IPS DF 6.9 (cell line): ENCODE data around the gene SMARCA1.

Source experiments
- DNase-seq: peaks from one replicate; pipeline ENCODE4 v3.0.0-alpha.2; 2013; ENCODE audit warnings: low read depth, low spot score
- H3K27ac ChIP-seq: one replicate; pipeline ENCODE4 v1.5.1; 2013; ENCODE audit warnings: low read length, control low read depth
- H3K27me3 ChIP-seq: 2 replicates; pipeline ENCODE4 v1.6.1; 2013; ENCODE audit warnings: mild to moderate bottlenecking, low read length; ENCODE audit not compliant: control insufficient read depth, insufficient read depth
- H3K36me3 ChIP-seq: 2 replicates; pipeline ENCODE4 v1.6.1; 2013; ENCODE audit warnings: low read length; ENCODE audit not compliant: control insufficient read depth, insufficient read depth
- H3K4me1 ChIP-seq: 2 replicates; pipeline ENCODE4 v1.6.1; 2013; ENCODE audit warnings: low read length; ENCODE audit not compliant: control insufficient read depth, insufficient read depth
- H3K4me3 ChIP-seq: 2 replicates; pipeline ENCODE4 v1.5.1; 2013; ENCODE audit warnings: mild to moderate bottlenecking, low read length
- H3K9me3 ChIP-seq: 2 replicates; pipeline ENCODE4 v1.6.1; 2013; ENCODE audit warnings: low read length, inconsistent platforms; ENCODE audit not compliant: control insufficient read depth, insufficient read depth
- WGBS: extraction: QIAGEN DNeasy Blood & Tissue Kit; methylation state at CpG from one replicate; pipeline ENCODE4 v1.1.7; 2013; ENCODE audit warnings: mixed read lengths, missing lambda C conversion rate; ENCODE audit not compliant: insufficient read length, insufficient coverage; 5-methylcytosine and 5-hydroxymethylcytosine counted together

The SMARCA1 gene

DNA sequence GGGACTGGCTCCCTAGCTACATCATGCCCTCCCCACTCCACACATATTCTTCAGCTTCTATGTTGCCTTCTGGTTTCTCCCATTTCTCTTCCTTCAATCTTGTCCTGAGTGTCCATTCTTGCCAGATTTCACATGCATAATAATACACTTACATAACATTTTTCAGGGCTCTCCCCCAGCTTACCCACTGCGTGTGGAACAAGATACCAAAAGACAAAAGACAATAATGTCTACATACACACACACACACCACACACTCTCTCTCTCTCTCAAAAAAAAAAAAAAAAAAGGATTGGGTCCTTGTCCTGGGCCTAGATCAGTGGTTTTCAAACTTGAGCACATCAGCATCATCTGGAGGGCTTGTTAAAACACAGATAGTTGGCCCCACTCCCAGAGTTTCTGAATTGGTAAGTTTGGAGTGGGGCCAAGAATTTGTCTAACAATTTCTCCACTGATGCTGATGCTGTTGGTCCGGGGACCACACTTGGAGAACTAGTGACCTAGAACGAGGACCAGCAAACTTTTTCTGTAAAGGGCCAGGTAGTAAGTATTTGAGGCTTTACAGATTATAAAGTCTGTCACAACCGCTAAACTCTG is 6.5 kb upstream of the SMARCA1 start:
- Histone ChIP-seq H3K9me3 (no peaks in the 10 kb centered on the region), H3K27me3 (no peaks in the 10 kb centered on the region), H3K4me1 (no peaks in the 10 kb centered on the region), H3K36me3 (no peaks in the 10 kb centered on the region), H3K4me3 (no peak overlapping the region), H3K27ac (no peak overlapping the region)
- no CpG with 5 or more reads among the region's 4 CpGs for WGBS
- no peak for DNase-seq

DNA sequence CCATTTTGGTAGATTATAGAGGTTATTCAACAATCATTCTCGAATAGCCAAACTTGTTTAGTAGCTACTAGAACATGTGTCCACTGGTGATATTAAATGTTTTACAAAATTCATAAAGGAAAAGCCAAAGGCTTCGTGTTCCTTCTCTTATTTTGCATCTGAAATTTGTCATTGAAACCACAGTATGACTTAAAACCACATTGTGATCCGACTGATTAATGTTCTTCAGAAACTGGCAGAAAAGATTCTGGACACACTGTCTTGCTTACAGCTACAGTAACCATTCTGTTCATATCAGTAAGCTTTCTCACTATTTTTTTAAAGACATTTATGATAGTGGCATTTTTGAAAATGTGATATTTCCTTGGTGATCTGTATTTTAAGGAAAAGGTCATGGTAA is 2.6 kb upstream of the SMARCA1 start:
- DNase-seq = no peak
- no peaks in the 10 kb centered on the region for H3K9me3 ChIP-seq
- H3K36me3 ChIP-seq = no peaks in the 10 kb centered on the region
- no CpG with 5 or more reads among the region's 3 CpGs for WGBS
- no peaks in the 10 kb centered on the region for H3K4me1 ChIP-seq
- H3K27me3 ChIP-seq = no peaks in the 10 kb centered on the region
- no peak overlapping the region for H3K4me3 ChIP-seq
- H3K27ac ChIP-seq = no peak overlapping the region

DNA sequence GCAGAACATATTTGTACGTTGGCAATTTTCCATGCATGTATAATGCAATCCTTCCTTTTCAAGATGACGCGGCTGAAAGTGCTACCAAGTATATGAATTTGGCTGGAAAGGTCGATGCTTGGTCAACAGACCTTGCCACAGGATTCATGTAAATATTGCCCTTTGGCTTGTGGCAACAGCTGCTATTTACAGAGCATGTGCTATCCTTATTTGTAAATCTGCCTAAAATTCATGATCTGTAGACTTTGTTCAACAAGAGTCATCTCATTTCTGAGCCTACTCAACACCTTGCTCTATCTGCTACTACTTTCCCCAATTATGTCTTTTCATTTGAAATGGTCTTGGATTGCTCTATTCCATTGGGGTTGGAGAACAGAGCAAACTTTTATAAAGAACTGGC is 1.9 kb upstream of the SMARCA1 start:
- Histone ChIP-seq H3K27ac (no peak overlapping the region), H3K4me3 (no peak overlapping the region), H3K27me3 (no peaks in the 10 kb centered on the region), H3K4me1 (no peaks in the 10 kb centered on the region), H3K9me3 (no peaks in the 10 kb centered on the region), H3K36me3 (no peaks in the 10 kb centered on the region)
- WGBS = no CpG with 5 or more reads among the region's 4 CpGs
- DNase-seq = no peak

DNA sequence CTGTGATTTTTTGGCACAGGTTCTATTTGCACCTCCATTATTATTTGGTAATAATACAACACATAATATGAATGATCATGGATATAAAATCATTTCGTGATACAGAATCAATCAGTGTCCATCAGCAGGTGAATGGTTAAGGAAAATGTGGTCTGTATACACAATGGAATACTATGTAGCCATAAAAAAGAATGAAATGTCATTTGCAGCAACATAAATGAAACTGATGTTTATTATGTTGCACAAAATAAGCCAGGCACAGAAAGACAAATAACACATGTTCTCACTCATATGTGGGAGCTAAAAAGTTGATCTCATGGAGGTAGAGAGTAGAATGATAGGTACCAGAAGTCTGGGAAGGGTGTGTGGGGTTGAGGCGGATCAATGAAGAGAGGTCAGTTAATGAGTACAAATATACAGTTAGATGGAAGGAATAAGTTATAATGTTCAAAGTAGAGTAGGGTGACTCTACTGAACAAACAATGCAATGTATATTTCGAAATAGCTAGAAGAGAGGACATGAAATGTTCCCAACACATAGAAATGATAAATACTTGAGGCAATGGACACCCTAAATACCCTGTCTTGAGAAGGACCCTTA is 1.1 kb upstream of the SMARCA1 start:
- H3K27me3 ChIP-seq = no peaks in the 10 kb centered on the region
- no peak for DNase-seq
- no peaks in the 10 kb centered on the region for H3K36me3 ChIP-seq
- H3K9me3 ChIP-seq = no peaks in the 10 kb centered on the region
- H3K27ac ChIP-seq = no peak overlapping the region
- no CpG with 5 or more reads among the region's 3 CpGs for WGBS
- no peak overlapping the region for H3K4me3 ChIP-seq
- H3K4me1 ChIP-seq = no peaks in the 10 kb centered on the region

DNA sequence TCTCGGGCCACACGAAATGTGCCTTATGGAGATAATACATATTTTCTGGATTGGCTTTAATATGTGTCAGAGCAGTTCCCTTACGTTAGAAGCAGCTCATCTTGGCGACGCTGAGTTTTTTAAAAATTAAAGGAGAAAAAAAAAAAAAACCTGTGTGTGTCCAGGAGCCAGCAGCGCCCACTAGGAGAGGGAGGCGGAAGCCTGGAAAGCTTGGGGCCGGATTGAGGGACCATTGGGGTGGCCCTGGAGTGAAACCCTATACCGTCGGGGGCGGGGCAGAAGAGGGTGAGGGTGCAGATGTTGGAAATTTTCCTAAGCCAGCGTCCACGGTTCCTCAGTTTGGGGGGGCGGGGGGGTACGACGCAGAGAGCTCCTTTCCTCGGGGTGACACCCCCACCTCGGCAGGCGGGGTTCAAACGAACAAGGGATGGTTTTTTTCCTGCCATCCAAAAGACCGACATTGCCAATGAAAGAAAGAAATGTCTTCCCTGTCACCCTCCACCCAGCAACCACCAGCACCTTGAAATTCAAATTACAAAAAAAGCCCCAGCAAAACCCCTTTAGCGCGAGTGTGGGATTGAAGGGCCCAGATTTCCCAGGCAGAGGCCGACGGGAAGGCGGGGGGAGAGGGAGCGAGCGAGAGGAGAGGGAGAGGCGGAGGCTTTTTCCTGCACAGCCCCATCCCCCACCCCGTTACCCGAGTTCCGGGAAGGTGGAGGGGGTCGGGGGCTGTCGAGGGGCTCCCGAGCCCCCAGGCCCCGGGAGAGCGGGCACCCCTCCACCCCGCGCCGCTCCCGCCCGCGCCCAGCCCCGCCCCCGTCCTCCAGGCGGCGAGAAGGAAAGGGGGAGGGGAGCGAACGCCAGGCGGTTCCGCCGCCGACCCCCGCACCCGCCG is 859 bp downstream of the SMARCA1 start:
- Histone ChIP-seq H3K4me3 (peak overlapping the region; percentile 82; the same call in 1 of the 2 replicates), H3K36me3 (no peaks in the 10 kb centered on the region), H3K27ac (no peak overlapping the region), H3K9me3 (no peaks in the 10 kb centered on the region), H3K4me1 (no peaks in the 10 kb centered on the region), H3K27me3 (no peaks in the 10 kb centered on the region)
- WGBS = no CpG with 5 or more reads among the region's 56 CpGs
- no peak for DNase-seq

DNA sequence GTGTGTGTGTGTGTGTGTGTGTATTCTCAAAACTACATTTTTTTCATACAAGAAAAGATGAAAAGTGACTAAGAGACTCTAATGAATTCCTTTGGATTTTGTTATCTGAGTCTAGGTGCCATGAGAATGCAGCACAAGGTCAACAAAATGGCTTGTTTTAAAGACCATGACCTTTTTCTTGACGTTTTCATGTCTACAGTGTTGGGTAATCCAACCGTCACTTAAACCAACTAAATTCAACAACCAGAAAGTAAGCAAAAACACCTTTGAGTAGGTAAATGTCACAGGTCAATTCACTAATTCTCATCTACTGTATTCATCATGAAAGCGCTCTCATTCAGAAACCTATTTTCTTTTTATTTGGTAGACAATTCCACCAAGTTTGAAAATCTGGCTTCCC is 3.1 kb downstream of the SMARCA1 start:
- Histone ChIP-seq H3K27me3 (no peaks in the 10 kb centered on the region), H3K9me3 (no peaks in the 10 kb centered on the region), H3K27ac (no peak overlapping the region), H3K36me3 (no peaks in the 10 kb centered on the region), H3K4me3 (no peak overlapping the region), H3K4me1 (no peaks in the 10 kb centered on the region)
- WGBS = no CpG with 5 or more reads among the region's 3 CpGs
- no peak for DNase-seq

DNA sequence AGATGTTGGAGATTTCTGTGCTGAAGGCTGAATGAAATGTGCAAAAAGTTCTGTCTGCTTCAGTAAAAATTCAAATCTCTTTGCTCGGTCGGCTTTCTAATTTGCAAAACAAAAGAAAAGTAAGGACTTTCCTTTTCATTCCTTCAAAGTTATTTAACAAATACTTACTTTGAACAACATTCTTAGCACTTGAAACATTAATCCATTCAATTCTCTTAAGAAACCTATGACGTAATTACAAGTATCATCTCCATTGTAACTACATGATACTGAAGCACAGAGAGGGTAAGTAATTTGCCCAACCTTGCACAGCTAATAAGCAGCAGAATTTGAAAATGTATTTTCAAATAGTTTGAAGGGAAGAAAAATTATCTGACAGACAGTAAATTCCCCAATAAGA is 6.9 kb downstream of the SMARCA1 start:
- no peak for DNase-seq
- WGBS = no CpG with 5 or more reads among the region's 3 CpGs
- Histone ChIP-seq H3K27me3 (no peaks in the 10 kb centered on the region), H3K27ac (no peak overlapping the region), H3K9me3 (no peaks in the 10 kb centered on the region), H3K4me1 (no peaks in the 10 kb centered on the region), H3K36me3 (no peaks in the 10 kb centered on the region; the same call in 1 of the 2 replicates), H3K4me3 (no peak overlapping the region)

DNA sequence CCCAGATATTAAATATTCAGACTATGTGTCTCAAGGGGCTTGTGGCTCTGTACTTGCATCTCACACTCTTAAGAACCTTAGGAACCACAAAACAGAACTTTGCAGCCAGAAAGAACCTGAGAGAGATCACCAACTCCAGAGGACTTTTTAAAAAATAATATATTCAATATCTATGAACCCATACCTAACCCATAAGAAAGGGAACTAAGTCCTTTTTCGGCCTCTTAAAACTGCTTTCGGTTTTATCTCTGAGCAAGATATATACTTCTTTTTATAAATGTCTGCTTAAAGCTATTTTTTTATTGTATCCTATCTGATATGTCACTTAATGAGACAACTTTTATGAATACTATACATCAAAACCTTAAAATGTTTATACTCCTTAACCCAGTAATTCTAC is 10.9 kb downstream of the SMARCA1 start:
- no peaks in the 10 kb centered on the region; the same call in 1 of the 2 replicates for H3K36me3 ChIP-seq
- no peak overlapping the region for H3K27ac ChIP-seq
- no peaks in the 10 kb centered on the region for H3K27me3 ChIP-seq
- WGBS = no CpG with 5 or more reads among the region's 2 CpGs
- no peak overlapping the region for H3K4me3 ChIP-seq
- no peaks in the 10 kb centered on the region for H3K9me3 ChIP-seq
- no peak for DNase-seq
- H3K4me1 ChIP-seq = no peaks in the 10 kb centered on the region

DNA sequence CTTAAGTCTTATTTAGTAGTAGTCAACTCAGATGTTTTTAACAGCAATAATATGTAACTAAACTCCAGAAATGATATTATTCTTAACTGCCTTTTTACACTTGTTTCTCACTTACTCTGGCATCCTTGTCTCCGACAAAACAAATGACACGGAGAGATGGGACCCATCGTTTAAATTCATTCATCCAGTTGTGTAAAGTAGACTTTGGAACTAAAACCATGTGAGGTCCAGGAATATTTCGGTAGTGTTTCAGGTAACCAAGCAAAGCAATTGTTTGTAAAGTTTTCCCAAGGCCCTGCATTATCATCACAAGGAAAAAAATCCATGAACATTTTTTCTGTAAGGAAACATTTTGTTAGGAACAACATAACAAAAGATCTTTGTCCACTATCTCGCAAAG is 11.6 kb downstream of the SMARCA1 start:
- Histone ChIP-seq H3K36me3 (no peaks in the 10 kb centered on the region; the same call in 1 of the 2 replicates), H3K4me3 (no peak overlapping the region), H3K4me1 (no peaks in the 10 kb centered on the region), H3K9me3 (no peaks in the 10 kb centered on the region), H3K27me3 (no peaks in the 10 kb centered on the region), H3K27ac (no peak overlapping the region)
- WGBS = no CpG with 5 or more reads among the region's 5 CpGs
- no peak for DNase-seq

DNA sequence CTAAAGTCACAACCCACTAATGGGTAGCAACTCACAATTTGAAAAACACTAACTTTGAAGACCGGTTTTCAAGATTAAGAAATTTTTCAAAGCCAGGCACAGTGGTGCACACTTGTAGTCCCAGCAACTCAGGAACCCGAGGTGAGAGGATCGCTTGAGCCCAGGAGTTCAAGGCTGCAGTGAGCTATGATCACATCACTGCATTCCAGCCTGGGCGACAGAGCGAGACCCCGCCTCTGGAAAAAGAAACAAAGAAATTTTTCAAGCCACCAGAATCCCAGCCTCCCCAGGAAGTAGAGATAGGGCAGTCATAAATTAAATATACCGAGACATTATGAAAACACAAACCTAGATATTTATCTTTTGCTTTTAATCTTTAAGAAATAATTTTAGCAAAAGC is 13.0 kb downstream of the SMARCA1 start:
- no CpG with 5 or more reads among the region's 7 CpGs for WGBS
- Histone ChIP-seq H3K27ac (no peak overlapping the region), H3K36me3 (no peaks in the 10 kb centered on the region; the same call in 1 of the 2 replicates), H3K9me3 (no peaks in the 10 kb centered on the region), H3K27me3 (no peaks in the 10 kb centered on the region), H3K4me3 (no peak overlapping the region), H3K4me1 (no peaks in the 10 kb centered on the region)
- DNase-seq = no peak
